Forelimb muscle (tissue), 1 donor: Measurements from ENCODE around the gene PLD1. TPM values are rescaled to one million over a fixed set of nuclear protein-coding genes. Genes with fewer than 3 reads are reported as not detected.
"Not testable (repeated sequence)": the region's sequence is repeated elsewhere in the genome, so short reads cannot be mapped to it uniquely, and the experiment has no call there.

Source experiments
- DNase-seq: peaks from one replicate; pipeline ENCODE4 v3.0.0-alpha.2; 2013; ENCODE audit warnings: low read depth
- polyA plus RNA-seq: library from polyadenylated mRNA; unstranded; fragments of 120-200 nt; gene quantifications from one replicate; pipeline ENCODE4 v1.2.1, GENCODE V29; 2013; ENCODE audit not compliant: insufficient read length

Gene PLD1
- polyA plus RNA-seq, 1 donor, result 11.3 TPM

DNA sequence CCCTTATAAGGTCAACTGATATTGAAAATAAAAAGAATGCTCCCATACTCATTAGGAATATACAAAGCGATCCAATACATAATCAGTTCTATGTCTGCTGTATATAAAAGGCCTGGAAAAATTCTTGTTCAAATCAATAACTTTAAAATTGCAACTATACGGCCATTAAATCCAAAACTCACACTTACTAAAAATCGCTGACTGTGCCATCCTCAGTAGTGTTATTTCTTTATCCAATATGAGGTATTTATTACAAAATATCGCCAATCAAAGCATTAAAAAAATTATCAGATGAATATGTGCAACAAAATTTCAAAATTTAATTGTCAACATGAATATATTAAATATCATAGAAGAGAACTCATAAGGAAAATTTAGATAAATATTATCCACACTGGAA is 146.5 kb downstream of the PLD1 start:
- no peak for DNase-seq

DNA sequence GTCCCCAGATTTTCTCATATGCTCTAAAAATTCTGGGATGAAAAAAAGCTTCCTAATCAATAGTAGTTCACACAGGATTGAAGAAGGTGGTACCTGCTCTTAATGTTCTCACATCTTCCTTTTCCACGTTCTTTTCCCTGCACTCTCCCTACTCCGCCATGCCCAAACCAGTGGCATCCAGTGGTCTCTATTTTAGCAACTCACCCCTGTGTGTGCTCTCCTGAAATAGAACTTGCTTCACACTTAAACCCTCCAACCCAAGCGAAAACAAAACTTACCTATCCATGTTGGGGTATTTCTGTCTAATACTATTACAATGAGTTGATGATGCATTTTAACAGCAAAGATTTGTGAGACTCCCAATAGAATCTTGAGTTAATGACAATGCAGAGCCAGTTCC is 148.8 kb downstream of the PLD1 start:
- DNase-seq, result no peak

DNA sequence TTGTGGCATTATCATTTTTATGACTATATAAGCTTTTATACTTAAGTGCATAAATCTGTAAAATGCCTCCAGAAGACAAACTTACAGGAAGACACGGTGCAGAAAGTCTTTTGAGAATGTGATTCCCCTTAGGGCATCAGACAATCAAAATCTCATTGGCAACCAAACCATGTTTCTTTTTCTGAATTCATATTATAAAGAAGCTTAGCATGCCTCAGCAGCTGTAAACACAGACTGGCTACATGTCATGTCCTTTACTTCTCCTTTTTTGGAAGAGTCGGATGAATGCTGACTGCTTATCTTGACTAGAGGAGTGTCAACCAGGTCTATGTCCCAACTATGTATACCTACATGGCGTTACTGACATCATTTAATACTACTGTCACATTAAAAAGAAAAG is 150.1 kb downstream of the PLD1 start:
- no peak for DNase-seq

DNA sequence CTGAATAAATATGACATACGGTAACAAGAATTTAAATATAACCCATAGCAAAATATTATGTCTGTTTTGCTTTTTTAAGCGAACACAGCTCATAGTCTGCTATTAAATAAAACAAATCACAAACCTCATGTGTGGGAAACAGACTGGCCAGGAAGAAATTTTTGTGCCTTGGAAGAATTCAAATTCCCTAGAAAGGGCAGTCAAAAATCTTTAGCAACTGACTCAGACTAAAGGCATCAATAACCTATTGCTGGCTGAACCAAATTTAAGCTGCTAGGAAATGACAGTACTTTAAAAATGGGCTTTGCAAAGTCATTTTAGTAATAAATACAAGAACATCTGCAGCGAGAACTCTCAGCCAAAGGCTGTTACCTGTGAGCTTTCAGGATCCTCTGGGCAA is 151.4 kb downstream of the PLD1 start:
- DNase-seq, result no peak

DNA sequence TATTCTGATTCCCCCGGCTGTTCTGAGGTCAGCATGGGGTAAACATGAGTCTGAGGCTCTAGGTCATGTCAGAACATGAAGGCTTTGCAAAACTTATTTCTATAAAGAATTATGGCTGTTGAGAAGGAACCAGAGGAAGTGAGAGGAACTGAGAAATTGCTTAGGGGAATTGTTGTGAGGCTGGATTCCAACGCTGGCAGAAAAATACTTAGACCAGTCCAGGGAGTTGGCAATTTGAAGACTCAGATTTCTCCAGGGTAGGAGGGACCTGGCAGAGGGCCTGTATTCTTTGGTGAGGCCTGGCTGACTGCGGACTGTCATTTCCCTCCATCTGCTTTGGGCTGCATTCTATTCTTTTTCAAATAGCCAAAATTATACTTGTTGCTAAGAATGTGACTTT is 155.5 kb downstream of the PLD1 start:
- DNase-seq, result peak; percentile 54

DNA sequence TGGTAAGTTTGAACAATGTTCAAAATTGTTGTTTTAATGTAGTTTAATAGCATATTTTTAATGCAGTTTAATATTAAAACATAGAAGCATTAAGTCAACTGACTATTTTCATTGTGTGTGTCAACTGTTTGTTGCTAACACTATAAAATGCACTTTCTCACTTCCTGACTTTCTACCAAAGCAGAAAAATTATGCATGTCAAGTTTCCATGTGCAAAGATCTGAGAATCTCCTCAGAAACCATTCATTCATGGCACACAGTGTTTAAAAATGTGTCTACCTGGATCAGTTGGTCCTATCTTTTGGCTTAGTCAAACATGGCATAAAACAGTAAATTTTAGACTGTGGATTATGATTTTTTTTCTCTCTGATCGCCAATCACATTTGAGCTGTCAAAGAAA is 156.0 kb downstream of the PLD1 start:
- DNase-seq, result no peak

- DNase-seq, result no peak
Measured at GRCh38 chr3:171653701-171654100, 156.6 kb downstream of the PLD1 start.

- no peak for DNase-seq
Measured at GRCh38 chr3:171652932-171653331, 157.4 kb downstream of the PLD1 start.

DNA sequence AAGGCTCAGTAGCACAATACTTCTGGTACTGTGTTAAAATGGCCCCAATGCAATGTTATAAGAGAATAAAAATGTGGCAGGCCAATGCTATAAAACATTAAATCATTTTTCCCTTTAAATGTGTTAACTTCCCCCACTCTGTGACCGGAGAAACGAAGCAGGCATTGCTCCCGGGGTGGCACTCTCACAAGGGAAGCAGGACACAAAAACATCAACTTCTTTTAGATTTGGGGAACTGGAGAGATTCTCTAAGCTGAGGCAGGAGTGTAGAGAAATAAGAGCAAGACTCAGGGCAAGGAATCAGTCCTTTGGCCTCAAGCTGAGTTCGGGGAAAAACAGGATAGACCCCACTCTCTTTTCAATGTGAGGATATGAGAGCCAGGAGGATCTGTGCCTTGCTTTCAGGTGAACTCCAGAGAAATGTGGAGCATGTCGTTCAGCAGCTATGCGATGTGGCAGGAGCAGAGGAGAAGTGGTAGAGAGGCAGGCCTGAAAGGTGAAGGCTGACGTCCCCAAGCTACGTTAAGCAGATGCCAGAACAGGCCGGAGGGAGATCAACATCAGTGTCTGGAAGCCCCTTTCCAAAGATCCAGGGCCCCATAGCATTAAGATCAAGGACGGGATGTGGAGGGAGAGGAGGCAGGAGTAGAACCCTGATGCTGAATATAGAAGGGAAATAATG is 160.2 kb downstream of the PLD1 start:
- no peak for DNase-seq

- DNase-seq, result peak; percentile 44
Measured at GRCh38 chr3:171649267-171649666, 161.0 kb downstream of the PLD1 start.

DNA sequence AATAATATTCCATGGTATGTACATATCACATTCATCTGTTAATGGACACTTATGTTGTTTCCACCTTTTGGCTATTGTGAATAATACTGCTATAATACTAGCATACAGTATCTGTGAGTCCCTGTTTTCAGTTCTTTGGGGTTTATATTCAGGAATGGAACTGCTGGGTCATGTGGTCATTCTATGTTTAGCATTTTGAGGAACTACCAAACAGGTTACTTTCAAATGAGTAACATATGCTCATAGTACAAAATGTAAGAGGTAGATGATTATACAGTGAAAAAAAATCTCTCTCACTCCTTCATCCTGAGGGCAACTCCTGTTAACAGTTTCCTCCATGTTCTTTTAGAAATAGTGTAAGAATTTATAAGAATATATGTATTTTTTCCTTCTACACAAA is 162.2 kb downstream of the PLD1 start:
- DNase-seq, result no peak

DNA sequence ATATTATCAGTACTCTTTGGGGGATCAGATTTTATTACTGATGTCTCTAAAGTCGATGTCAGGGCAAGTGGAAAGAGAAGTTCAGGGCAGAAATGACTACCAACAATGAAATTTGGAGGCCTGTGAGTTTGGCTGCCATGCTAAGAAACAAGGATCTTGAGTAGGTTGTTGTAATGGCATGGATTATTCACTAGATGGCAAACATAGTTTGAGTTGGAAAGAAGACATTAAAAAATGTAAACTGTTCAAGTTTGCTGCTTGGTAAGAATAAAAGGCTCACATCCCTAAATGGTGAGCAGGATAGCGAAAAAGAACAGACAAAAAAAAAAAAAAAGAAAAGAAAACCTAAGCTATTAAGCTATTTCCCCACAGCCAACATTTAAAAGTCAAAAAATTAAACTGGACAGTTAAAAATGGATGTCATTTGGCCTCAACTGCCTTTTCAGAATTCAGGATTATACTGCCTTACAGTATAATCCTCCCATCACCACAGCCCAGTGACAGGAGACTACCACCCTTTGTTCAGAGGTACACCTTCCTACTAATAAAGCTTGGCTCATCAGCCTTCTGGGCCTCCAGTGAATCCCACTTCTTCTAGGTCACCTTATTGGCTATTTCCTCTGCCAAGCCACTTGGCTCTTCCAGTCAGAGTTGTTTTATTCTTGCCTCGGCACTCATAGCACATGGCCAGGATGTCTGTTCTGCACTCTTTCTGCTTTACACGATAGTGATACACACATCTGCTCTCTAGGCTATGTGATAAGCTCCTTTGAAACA is 163.7 kb downstream of the PLD1 start:
- peak; percentile 43 for DNase-seq

DNA sequence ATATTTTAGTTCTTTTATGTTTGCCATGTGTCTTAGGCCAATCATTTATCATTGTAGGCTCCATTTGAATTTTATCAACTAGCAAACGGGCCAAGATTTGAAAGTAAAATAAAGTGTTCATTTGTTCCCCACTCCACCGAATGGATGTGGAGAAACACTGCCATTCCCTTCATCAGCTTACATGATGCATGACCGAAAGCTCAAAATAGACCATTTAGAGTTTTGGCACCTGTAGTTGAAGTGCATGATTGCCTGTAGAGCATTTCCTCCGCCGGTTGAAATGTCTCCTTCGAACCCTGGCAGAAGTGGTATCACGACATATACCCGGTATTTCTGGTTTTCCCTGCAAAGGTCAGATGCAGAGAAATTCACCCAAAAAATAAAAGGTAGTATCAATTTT is 165.6 kb downstream of the PLD1 start:
- no peak for DNase-seq

- no peak for DNase-seq
Measured at GRCh38 chr3:171643681-171644080, 166.6 kb downstream of the PLD1 start.

DNA sequence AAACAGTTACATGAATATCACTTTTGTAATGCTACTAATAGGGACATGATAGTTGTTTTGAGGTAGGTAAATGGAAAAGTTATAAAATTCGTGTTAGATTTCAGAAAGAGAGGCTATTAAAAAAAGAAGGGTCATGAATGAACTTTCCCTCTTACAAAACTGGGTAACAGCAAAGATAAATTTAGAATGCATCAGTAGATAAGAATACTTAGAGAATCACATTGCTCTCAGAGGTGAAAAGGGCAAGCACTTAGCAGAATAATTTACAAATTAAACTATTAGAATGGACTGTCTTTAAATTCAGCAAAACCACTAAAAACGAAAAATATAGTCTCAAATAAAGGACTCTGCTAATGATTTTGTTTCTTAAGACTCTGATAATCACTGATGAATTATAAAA is 167.2 kb downstream of the PLD1 start:
- DNase-seq, result no peak

- no peak for DNase-seq
Measured at GRCh38 chr3:171640520-171641412, 169.5 kb downstream of the PLD1 start.

DNA sequence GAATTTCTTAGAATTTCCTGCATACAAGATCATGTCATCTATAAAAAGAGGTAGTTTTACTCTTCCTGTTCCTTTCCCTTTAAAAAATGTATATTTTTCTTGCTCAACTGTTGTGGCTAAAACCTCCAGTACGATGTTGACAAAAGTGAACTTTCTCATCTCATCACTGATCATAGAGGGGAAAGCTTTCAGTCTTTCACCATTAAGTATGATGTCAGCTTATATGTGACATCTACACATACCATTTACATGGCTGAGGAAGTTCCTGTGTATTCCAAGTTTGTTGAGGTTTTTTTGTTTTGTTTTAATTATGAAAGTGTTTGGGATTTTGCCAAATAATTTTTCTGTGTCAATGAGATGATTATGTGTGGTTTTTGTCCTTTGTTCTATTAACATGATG is 173.6 kb downstream of the PLD1 start:
- no peak for DNase-seq

- DNase-seq, result no peak
Measured at GRCh38 chr3:171632766-171633165, 177.5 kb downstream of the PLD1 start.

DNA sequence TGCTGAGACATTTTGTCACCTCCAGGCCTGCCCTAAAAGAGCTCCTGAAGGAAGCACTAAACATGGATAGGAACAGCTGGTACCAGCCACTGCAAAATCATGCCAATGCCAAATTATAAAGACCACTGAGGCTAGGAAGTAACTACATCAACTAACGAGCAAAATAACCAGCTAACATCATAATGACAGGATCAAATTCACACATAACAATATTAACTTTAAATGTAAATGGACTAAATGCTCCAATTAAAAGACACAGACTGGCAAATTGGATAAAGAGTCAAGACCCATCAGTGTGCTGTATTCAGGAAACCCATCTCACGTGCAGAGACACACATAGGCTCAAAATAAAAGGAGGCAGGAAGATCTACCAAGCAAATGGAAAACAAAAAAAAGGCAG is 183.5 kb downstream of the PLD1 start:
- DNase-seq, result not testable (repeated sequence)

DNA sequence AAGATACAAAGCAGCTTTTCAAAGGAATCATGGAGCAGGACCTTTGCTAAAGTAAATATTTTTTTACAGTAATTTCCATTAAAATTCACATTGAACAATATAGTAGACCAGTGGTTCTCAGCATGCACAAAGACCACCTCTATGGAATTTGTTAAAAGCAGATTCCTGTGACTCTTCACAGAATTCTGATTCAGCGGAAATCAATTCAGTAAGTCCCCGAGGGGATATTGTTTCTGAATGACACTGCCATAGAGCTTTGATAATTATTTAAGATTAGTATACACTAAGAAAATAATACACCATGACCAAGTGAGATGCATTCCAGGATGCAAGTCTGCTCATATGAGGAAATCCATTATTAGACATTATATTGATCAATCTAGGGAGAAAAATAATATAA is 188.2 kb downstream of the PLD1 start:
- DNase-seq, result no peak

DNA sequence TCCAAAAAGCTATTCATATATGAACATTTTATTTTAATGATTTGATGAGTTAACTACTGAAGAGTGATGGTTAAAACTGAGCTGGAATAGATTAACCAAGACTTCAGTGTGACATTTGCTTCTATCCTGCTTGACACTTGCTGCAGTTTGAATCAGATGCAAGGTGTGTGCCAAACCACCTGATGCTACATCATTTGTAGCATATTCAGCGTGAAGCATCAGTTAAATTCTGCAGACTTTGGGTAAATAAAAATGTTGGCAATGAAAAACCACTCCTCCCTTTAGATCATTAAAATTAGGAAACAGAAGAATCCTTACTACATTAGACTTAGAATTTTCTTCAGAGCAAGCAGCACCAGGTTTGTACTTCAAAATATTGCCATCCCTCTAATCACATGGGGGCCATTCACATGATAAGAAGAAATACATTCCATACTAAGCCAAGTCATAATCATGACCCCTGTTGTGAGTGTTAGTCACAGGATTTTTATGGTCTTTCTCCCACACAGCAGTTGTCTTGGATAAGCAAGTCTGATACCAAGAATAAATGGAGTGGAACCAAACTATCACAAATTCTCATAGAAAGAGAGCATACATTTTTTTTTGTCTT is 189.4 kb downstream of the PLD1 start:
- DNase-seq, result no peak

DNA sequence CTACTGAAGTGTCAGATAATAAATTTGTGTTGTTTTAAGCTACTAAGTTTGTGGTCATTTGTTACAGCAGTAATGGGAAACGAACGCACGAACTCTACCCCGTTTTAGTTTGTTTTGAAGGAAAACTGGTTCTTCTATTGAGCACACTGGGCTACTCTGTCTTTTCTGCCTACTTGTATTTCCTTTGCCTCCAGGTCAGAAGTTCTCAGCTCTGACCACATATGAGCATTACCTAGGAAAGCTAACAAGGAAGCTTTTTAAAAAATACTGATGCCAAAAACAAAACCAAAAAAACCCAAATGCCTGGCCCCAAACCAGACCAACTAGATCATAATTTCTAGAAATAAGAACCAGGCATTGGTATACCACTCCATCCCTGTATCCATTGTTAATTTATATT is 193.5 kb downstream of the PLD1 start:
- no peak for DNase-seq
